H1 (cell line): Measurements from ENCODE around the gene PERCC1. TPM values are rescaled to one million over a fixed set of nuclear protein-coding genes. Genes with fewer than 3 reads are reported as not detected.

Experiments used
- EP300 ChIP-seq, 2 experiments: IDR thresholded peaks; 1 replicate in 1 of 2; 2 replicates in 1 of 2; pipeline ENCODE4 v1.6.1; 2011 to 2012; ENCODE audit warnings: low read depth in 2 of 2, low read length in 2 of 2, mild to moderate bottlenecking in 2 of 2, borderline replicate concordance in 1 of 2, inconsistent platforms in 1 of 2, moderate library complexity in 1 of 2
- polyA plus RNA-seq, 7 experiments: library from polyadenylated mRNA; depleted of rRNA in 3 of 7; stranded (reverse) in 5 of 7; unstranded in 2 of 7; fragments of >200 nt in 5 of 7; fragments of 200-250 nt in 2 of 7; gene quantifications; 1 replicate in 5 of 7; 2 replicates in 1 of 7; 4 replicates in 1 of 7; pipeline versions ENCODE4 v1.2.1 to v1.2.3, GENCODE V29; 2011 to 2013; ENCODE audit warnings: missing spikeins in 2 of 7, mixed read lengths in 2 of 7
- total RNA-seq: library from RNA; stranded (reverse); fragmentation: NEBNext Ultra II Directional; extraction: Animal tissue kit (Norgen Biotek cat#: 25700); gene quantifications from 2 replicates; pipeline ENCODE4 v1.2.1, GENCODE V29; 2021

The PERCC1 gene
- total and polyA plus RNA-seq, 2 of the 8 experiments (the other 6 are each of a cell fraction or from before 2014, with no cell fraction given): not detected

- TF ChIP-seq EP300 (IDR thresholded peaks at IDR 0.05; ENCODE audit: borderline replicate concordance in 1 of 2, low read depth in 2 of 2, low read length in 2 of 2): no peak
Observed at GRCh38 chr16:1431497-1432270, 806 bp downstream of the PERCC1 start (continued).
